ENCODE data around the gene DUOXA1. TPM values are rescaled to one million over a fixed set of nuclear protein-coding genes. Genes with fewer than 3 reads are reported as not detected.
"Not testable (repeated sequence)": the region's sequence is repeated elsewhere in the genome, so short reads cannot be mapped to it uniquely, and the experiment has no call there.

The DUOXA1 gene
- total RNA-seq, 1 experiment from 2014 or later, result not detected

- no peak for DNase-seq (ENCODE audit: low read depth)
Observed at GRCh38 chr15:45150997-45151396, 21.3 kb upstream of the DUOXA1 start.

GRCh38 chr15:45150481-45150880, 20.8 kb upstream of the DUOXA1 start:
- no peak for DNase-seq (ENCODE audit: low read depth)

GRCh38 chr15:45149060-45149459, 19.4 kb upstream of the DUOXA1 start:
- no peak for DNase-seq (ENCODE audit: low read depth)

- DNase-seq (ENCODE audit: low read depth), result no peak
Observed at GRCh38 chr15:45148076-45149059, 18.7 kb upstream of the DUOXA1 start.

- DNase-seq (ENCODE audit: low read depth), result no peak
Observed at GRCh38 chr15:45147606-45148005, 17.9 kb upstream of the DUOXA1 start.

GRCh38 chr15:45146405-45146804, 16.7 kb upstream of the DUOXA1 start:
- no peak for DNase-seq (ENCODE audit: low read depth)

- no peak for DNase-seq (ENCODE audit: low read depth)
Observed at GRCh38 chr15:45144775-45145174, 15.1 kb upstream of the DUOXA1 start.

GRCh38 chr15:45143946-45144345, 14.3 kb upstream of the DUOXA1 start:
- DNase-seq (ENCODE audit: low read depth), result no peak

- no peak for DNase-seq (ENCODE audit: low read depth)
Observed at GRCh38 chr15:45143056-45143455, 13.4 kb upstream of the DUOXA1 start.

GRCh38 chr15:45141386-45141785, 11.7 kb upstream of the DUOXA1 start:
- no peak for DNase-seq (ENCODE audit: low read depth)

GRCh38 chr15:45140557-45141250, 11.0 kb upstream of the DUOXA1 start:
- no peak for DNase-seq (ENCODE audit: low read depth)

- DNase-seq (ENCODE audit: low read depth), result no peak
Observed at GRCh38 chr15:45139770-45140169, 10.1 kb upstream of the DUOXA1 start.

GRCh38 chr15:45138814-45139765, 9.4 kb upstream of the DUOXA1 start:
- no peak for DNase-seq (ENCODE audit: low read depth)

GRCh38 chr15:45137703-45138102, 8.0 kb upstream of the DUOXA1 start:
- no peak for DNase-seq (ENCODE audit: low read depth)

GRCh38 chr15:45136378-45136764, 6.7 kb upstream of the DUOXA1 start:
- no peak for DNase-seq (ENCODE audit: low read depth)

- DNase-seq (ENCODE audit: low read depth), result not testable (repeated sequence)
Observed at GRCh38 chr15:45135705-45136377, 6.2 kb upstream of the DUOXA1 start.

- DNase-seq (ENCODE audit: low read depth), result no peak
Observed at GRCh38 chr15:45134682-45135604, 5.3 kb upstream of the DUOXA1 start.

- no peak for DNase-seq (ENCODE audit: low read depth)
Observed at GRCh38 chr15:45134046-45134445, 4.4 kb upstream of the DUOXA1 start.

- DNase-seq (ENCODE audit: low read depth), result no peak
Observed at GRCh38 chr15:45133561-45133920, 3.9 kb upstream of the DUOXA1 start.
